ENCODE data around the gene PSME3IP1.

PSME3IP1 gene

GRCh38 chr16:57127836-57128235, 58.0 kb downstream of the PSME3IP1 start:
- no peak overlapping the region for H3K27ac ChIP-seq
- TF ChIP-seq, protein P1, sequence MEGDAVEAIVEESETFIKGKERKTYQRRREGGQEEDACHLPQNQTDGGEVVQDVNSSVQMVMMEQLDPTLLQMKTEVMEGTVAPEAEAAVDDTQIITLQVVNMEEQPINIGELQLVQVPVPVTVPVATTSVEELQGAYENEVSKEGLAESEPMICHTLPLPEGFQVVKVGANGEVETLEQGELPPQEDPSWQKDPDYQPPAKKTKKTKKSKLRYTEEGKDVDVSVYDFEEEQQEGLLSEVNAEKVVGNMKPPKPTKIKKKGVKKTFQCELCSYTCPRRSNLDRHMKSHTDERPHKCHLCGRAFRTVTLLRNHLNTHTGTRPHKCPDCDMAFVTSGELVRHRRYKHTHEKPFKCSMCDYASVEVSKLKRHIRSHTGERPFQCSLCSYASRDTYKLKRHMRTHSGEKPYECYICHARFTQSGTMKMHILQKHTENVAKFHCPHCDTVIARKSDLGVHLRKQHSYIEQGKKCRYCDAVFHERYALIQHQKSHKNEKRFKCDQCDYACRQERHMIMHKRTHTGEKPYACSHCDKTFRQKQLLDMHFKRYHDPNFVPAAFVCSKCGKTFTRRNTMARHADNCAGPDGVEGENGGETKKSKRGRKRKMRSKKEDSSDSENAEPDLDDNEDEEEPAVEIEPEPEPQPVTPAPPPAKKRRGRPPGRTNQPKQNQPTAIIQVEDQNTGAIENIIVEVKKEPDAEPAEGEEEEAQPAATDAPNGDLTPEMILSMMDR (IDR thresholded peaks at IDR 0.05) = no peak
- H3K4me1 ChIP-seq = no peaks in the 10 kb centered on the region
- no peak overlapping the region for H3K4me2 ChIP-seq (ENCODE audit: low read length)
- no peak overlapping the region for H2AFZ ChIP-seq
- no peak overlapping the region for H3K4me3 ChIP-seq (ENCODE audit: low read depth, low read length)
- H3K79me2 ChIP-seq = no peaks in the 10 kb centered on the region
- H3K27me3 ChIP-seq (ENCODE audit: control insufficient read depth, insufficient read depth, low read length) = no peaks in the 10 kb centered on the region
- no peaks in the 10 kb centered on the region for H3K36me3 ChIP-seq (ENCODE audit: control insufficient read depth, insufficient read depth, low read length)
- no peak overlapping the region for H3K9ac ChIP-seq
- H3K9me3 ChIP-seq (ENCODE audit: control insufficient read depth, low read length) = no peaks in the 10 kb centered on the region

GRCh38 chr16:57127037-57127763, 58.6 kb downstream of the PSME3IP1 start:
- H3K4me1 ChIP-seq = no peaks in the 10 kb centered on the region
- H3K4me3 ChIP-seq (ENCODE audit: low read depth, low read length) = no peak overlapping the region
- no peak overlapping the region for H3K27ac ChIP-seq
- no peak overlapping the region for H3K4me2 ChIP-seq (ENCODE audit: low read length)
- H2AFZ ChIP-seq = no peak overlapping the region
- H3K9me3 ChIP-seq (ENCODE audit: control insufficient read depth, low read length) = no peaks in the 10 kb centered on the region
- H3K79me2 ChIP-seq = no peaks in the 10 kb centered on the region
- TF ChIP-seq, protein P1 (IDR thresholded peaks at IDR 0.05) = no peak
- H3K9ac ChIP-seq = no peak overlapping the region
- no peaks in the 10 kb centered on the region for H3K27me3 ChIP-seq (ENCODE audit: control insufficient read depth, insufficient read depth, low read length)
- no peaks in the 10 kb centered on the region for H3K36me3 ChIP-seq (ENCODE audit: control insufficient read depth, insufficient read depth, low read length)

- H3K4me2 ChIP-seq (ENCODE audit: low read length) = no peak overlapping the region
- H3K4me1 ChIP-seq = no peaks in the 10 kb centered on the region
- no peak overlapping the region for H3K9ac ChIP-seq
- H3K9me3 ChIP-seq (ENCODE audit: control insufficient read depth, low read length) = no peaks in the 10 kb centered on the region
- H3K79me2 ChIP-seq = no peaks in the 10 kb centered on the region
- H3K36me3 ChIP-seq (ENCODE audit: control insufficient read depth, insufficient read depth, low read length) = no peaks in the 10 kb centered on the region
- H3K27ac ChIP-seq = no peak overlapping the region
- TF ChIP-seq, protein P1 (IDR thresholded peaks at IDR 0.05) = no peak
- no peak overlapping the region for H2AFZ ChIP-seq
- no peak overlapping the region for H3K4me3 ChIP-seq (ENCODE audit: low read depth, low read length)
- no peaks in the 10 kb centered on the region for H3K27me3 ChIP-seq (ENCODE audit: control insufficient read depth, insufficient read depth, low read length)
These were observed 59.4 kb downstream of the PSME3IP1 start for GRCh38 chr16:57126411-57126810.

GRCh38 chr16:57125969-57126368, 59.9 kb downstream of the PSME3IP1 start:
- Histone ChIP-seq H3K27me3 (ENCODE audit: control insufficient read depth, insufficient read depth, low read length) (no peaks in the 10 kb centered on the region), H3K36me3 (ENCODE audit: control insufficient read depth, insufficient read depth, low read length) (no peaks in the 10 kb centered on the region), H3K4me1 (no peaks in the 10 kb centered on the region), H3K79me2 (no peaks in the 10 kb centered on the region), H3K4me3 (ENCODE audit: low read depth, low read length) (no peak overlapping the region), H3K4me2 (ENCODE audit: low read length) (no peak overlapping the region), H2AFZ (no peak overlapping the region), H3K9ac (no peak overlapping the region), H3K9me3 (ENCODE audit: control insufficient read depth, low read length) (no peaks in the 10 kb centered on the region), H3K27ac (no peak overlapping the region)
- TF ChIP-seq, protein P1 (IDR thresholded peaks at IDR 0.05) = no peak

GRCh38 chr16:57125376-57125775, 60.5 kb downstream of the PSME3IP1 start:
- no peak overlapping the region for H2AFZ ChIP-seq
- H3K36me3 ChIP-seq (ENCODE audit: control insufficient read depth, insufficient read depth, low read length) = no peaks in the 10 kb centered on the region
- no peaks in the 10 kb centered on the region for H3K9me3 ChIP-seq (ENCODE audit: control insufficient read depth, low read length)
- no peak overlapping the region for H3K9ac ChIP-seq
- no peak overlapping the region for H3K27ac ChIP-seq
- H3K4me3 ChIP-seq (ENCODE audit: low read depth, low read length) = no peak overlapping the region
- TF ChIP-seq, protein P1 (IDR thresholded peaks at IDR 0.05) = no peak
- H3K79me2 ChIP-seq = no peaks in the 10 kb centered on the region
- H3K27me3 ChIP-seq (ENCODE audit: control insufficient read depth, insufficient read depth, low read length) = no peaks in the 10 kb centered on the region
- H3K4me2 ChIP-seq (ENCODE audit: low read length) = no peak overlapping the region
- no peaks in the 10 kb centered on the region for H3K4me1 ChIP-seq

All from parathyroid adenoma (tissue), 2 donors.